Stimulated activated naive B cell treated with anti-CD40 and anti-IgM and Interleukin-4, amounts not matched to agents 10 μg/mL and 1 μg/mL and 100 μg/mL, for 72 hours (primary cell): ENCODE measurements around the gene FAM98C.
A peak's percentile ranks its signal among the peaks of the same experiment; 100 is the strongest.

ENCODE experiments used
- ATAC-seq, 2 donors: fragments of 150-1000 bp; cut with Tn5 transposase; replicated peaks; 2 replicates each; pipeline ENCODE4 v1.10.0; 2021; ENCODE audit warnings: moderate library complexity in 1 of 2
- DNase-seq: peaks from one replicate; pipeline ENCODE4 v3.0.0; 2021
- H3K27ac Mint-ChIP-seq: one replicate; pipeline ENCODE4 v1.8.0; 2022; ENCODE audit warnings: mild to moderate bottlenecking, mixed read lengths
- H3K27me3 Mint-ChIP-seq, 2 donors: one replicate each; pipeline ENCODE4 v1.8.0; 2022; ENCODE audit warnings: mixed read lengths in 2 of 2
- H3K36me3 Mint-ChIP-seq, 2 donors: one replicate each; pipeline ENCODE4 v1.8.0; 2022; ENCODE audit warnings: mixed read lengths in 2 of 2, mild to moderate bottlenecking in 1 of 2
- H3K4me1 Mint-ChIP-seq, 2 donors: one replicate each; pipeline ENCODE4 v1.8.0; 2022; ENCODE audit warnings: mixed read lengths in 2 of 2, mild to moderate bottlenecking in 1 of 2
- H3K4me3 Mint-ChIP-seq, 2 donors: one replicate each; pipeline ENCODE4 v1.8.0; 2022; ENCODE audit warnings: mild to moderate bottlenecking in 2 of 2, mixed read lengths in 2 of 2, moderate library complexity in 1 of 2
- H3K9me3 Mint-ChIP-seq, 2 donors: one replicate each; pipeline ENCODE4 v1.8.0; 2022; ENCODE audit warnings: mixed read lengths in 2 of 2, mild to moderate bottlenecking in 1 of 2

The FAM98C gene

DNA sequence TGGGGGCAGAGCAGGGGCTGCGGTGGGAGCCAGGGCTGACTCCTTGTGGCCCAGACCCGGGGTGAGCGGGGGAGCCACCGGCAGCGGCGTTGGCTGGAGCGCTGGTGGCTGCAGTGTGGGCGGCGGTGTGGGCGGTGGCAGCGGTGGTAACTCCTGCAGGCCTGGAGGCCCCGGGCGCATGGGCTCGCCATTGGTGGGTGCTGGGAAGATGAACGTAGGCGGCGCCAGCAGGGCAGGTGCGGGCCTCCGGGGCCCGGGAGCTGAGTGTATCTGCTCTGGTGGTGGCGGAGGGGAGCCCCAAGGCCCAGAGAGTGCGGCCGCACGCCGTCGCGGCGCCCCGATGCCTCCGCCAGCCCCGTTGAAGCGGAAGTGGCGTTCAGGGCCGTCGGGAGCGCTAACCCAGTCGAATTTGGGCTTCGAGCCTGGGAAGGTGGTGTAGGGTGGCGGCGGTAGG is 17.1 kb upstream of the FAM98C start:
- DNase-seq (no peak), ATAC-seq (no peak)
- Mint-ChIP-seq H3K4me1 (peaks cover 20 to 44% of the 10 kb centered on the region in 2 donors), H3K9me3 (no peaks in the 10 kb centered on the region), H3K36me3 (peaks cover 49 to 54% of the 10 kb centered on the region in 2 donors), H3K27me3 (peaks cover 28 to 30% of the 10 kb centered on the region in 2 donors), H3K4me3 (peak overlapping the region in 1 of 2 donors; percentile 68), H3K27ac (no peak overlapping the region)

DNA sequence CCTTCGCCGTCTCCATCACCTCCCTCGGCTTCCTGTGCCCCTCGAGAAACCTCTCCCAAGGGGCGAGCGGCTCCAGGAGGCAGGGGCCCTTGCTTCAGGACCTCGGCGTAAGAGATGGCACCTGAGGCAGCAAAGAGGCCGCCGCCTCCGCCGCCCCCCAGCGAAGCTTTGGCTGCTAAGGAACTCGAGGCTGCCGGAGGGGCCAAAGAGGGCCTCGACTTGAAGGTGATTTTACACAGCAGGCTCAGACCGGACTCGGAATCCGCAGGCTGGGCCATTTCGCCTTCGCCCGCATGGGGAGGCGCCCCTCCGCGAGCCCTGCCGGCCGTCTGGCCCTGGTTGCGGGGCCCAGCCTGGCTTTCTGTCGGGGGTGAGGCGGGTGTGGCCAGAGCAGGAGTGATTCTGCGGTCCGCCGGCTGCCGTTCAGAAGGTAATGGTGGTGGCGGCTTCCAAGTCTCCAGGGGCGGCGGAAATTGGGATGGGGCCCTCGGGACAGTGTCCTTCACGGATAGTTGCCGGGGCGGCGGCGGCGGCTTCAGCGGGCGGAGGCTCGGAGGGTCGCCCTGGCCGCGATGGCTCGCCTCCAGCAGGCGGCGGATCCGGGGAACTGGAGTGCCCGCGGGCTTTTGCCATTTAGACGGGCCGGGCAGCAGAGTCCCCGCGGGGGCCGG is 16.5 kb upstream of the FAM98C start:
- H3K9me3 Mint-ChIP-seq: no peaks in the 10 kb centered on the region
- H3K27me3 Mint-ChIP-seq: peaks cover 31 to 36% of the 10 kb centered on the region in 2 donors
- peaks cover 20 to 44% of the 10 kb centered on the region in 2 donors for H3K4me1 Mint-ChIP-seq
- no peak for ATAC-seq
- no peak for DNase-seq
- H3K27ac Mint-ChIP-seq: no peak overlapping the region
- peak overlapping the region in 1 of 2 donors; percentile 47 for H3K4me3 Mint-ChIP-seq
- H3K36me3 Mint-ChIP-seq: peaks cover 43 to 48% of the 10 kb centered on the region in 2 donors

DNA sequence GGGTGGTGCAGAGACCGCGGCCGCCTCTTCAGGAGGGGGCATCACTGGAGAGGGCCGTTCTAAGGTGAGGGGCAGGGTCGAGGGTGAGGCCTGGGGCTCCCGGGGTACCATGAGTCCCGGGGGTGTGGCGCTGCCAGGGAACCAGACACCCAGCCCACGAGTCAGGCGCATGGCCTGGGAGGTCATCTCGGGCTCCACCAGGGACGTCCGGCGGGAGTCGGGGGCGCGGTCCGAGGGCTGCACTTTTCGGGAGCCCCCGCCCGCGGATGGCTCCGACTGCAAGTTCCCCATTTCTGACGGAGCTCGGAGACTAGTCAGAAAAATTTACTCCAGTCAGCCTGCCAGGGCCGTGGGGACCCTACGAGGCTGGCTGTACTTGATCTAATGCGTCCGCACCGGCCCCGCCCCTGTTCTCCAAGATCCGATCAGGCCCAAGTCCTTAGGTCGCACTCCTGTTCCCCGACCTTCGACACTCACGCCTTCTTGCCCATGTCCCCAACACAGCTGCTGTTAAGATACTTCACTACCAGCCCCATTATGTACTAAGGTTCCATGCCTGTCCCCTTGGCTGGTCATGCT is 15.8 kb upstream of the FAM98C start:
- DNase-seq: no peak
- Mint-ChIP-seq H3K36me3 (peaks cover 37 to 42% of the 10 kb centered on the region in 2 donors), H3K4me1 (peaks cover 20 to 44% of the 10 kb centered on the region in 2 donors), H3K4me3 (peak overlapping the region; percentile 82 to 86), H3K27ac (peak overlapping the region; percentile 31), H3K27me3 (peaks cover 31 to 38% of the 10 kb centered on the region in 2 donors), H3K9me3 (no peaks in the 10 kb centered on the region)
- ATAC-seq: peak; percentile 32 to 38

GRCh38 chr19:38387550-38388348 is 15.1 kb upstream of the FAM98C start, which contains the start of gene GGN:
GGN (minus strand) TSS chr19:38388034; CDS start chr19:38387261, 773 bp downstream.
- ATAC-seq (peak; percentile 81 to 82), DNase-seq (peak; percentile 69)
- H3K4me1 Mint-ChIP-seq: peaks cover 20 to 44% of the 10 kb centered on the region in 2 donors
- peak within 1 kb of the TSS; percentile 77 for H3K27ac Mint-ChIP-seq
- H3K4me3 Mint-ChIP-seq: peak within 1 kb of the TSS; percentile 86 to 87
- no peaks in the 10 kb centered on the region for H3K9me3 Mint-ChIP-seq
- H3K36me3 Mint-ChIP-seq: peaks cover 30 to 35% of the 10 kb centered on the region in 2 donors
- peaks cover 31 to 38% of the 10 kb centered on the region in 2 donors for H3K27me3 Mint-ChIP-seq

DNA sequence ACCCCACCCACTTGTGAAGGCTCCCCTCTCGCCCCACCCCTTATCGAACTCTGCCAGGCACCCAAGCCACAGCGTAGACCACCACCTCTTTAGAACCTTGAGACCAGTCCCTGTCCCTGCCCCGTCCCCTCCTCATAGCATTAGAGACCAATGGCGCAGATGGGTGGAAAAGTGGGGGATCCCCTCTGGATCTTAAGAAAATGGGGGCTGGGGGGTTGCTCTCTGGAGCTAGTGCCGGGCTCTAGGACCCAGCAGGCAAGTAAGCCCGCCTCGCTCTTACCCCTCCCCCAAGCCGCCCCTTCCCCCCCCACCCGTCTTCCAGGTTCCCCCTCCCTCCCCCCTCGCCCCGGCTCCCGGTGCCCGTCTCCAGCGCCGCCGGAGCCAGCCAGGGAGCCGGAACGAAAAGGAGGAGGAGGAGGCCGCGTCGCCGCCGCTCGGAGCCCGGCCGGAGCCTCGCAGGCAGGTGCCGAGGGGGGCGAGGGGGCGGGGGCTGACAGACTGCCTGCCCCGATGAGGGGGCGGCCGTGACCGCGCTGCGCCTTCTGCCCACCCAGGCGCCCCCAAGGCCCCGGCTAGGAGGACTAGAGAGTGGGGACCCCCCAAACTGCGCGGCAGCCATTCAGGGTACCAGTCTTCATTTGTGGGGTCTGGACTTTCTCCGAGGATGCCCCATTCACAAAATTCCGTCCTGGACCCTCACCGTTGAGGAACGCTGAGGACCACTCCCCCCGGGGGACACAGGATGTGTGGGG is 14.4 kb upstream of the FAM98C start, which contains the start of gene SPRED3:
TSS of gene SPRED3 (plus strand) at position 349 of the 752 bp plus-strand sequence. CDS start 1,606 bp downstream, outside the sequence.
- ATAC-seq (peak; percentile 0), DNase-seq (no peak)
- Mint-ChIP-seq H3K27ac (peak within 1 kb of the TSS; percentile 77), H3K4me3 (peak within 1 kb of the TSS; percentile 86 to 87), H3K9me3 (no peaks in the 10 kb centered on the region), H3K4me1 (peaks cover 18 to 44% of the 10 kb centered on the region in 2 donors), H3K27me3 (peaks cover 32 to 38% of the 10 kb centered on the region in 2 donors), H3K36me3 (peaks cover 22 to 27% of the 10 kb centered on the region in 2 donors)

GRCh38 chr19:38389101-38389925 is 13.6 kb upstream of the FAM98C start:
- no peak for DNase-seq
- H3K36me3 Mint-ChIP-seq: peaks cover 15 to 19% of the 10 kb centered on the region in 2 donors
- peak overlapping the region in 1 of 2 donors; percentile 18 for H3K4me3 Mint-ChIP-seq
- H3K27me3 Mint-ChIP-seq: peaks cover 39 to 43% of the 10 kb centered on the region in 2 donors
- H3K9me3 Mint-ChIP-seq: no peaks in the 10 kb centered on the region
- peaks cover 20 to 47% of the 10 kb centered on the region in 2 donors for H3K4me1 Mint-ChIP-seq
- ATAC-seq: no peak
- no peak overlapping the region for H3K27ac Mint-ChIP-seq

GRCh38 chr19:38389957-38390924 is 12.7 kb upstream of the FAM98C start:
- Mint-ChIP-seq H3K27me3 (peaks cover 41 to 42% of the 10 kb centered on the region in 2 donors), H3K4me1 (peaks cover 15 to 47% of the 10 kb centered on the region in 2 donors), H3K4me3 (peak overlapping the region in 1 of 2 donors; percentile 7), H3K36me3 (peaks cover 5 to 10% of the 10 kb centered on the region in 2 donors), H3K27ac (no peak overlapping the region), H3K9me3 (no peaks in the 10 kb centered on the region)
- no peak for ATAC-seq
- DNase-seq: no peak

GRCh38 chr19:38391911-38392464 is 10.9 kb upstream of the FAM98C start:
- H3K27ac Mint-ChIP-seq: no peak overlapping the region

GRCh38 chr19:38392707-38393308 is 10.1 kb upstream of the FAM98C start:
- Mint-ChIP-seq H3K4me1 (peaks cover 9 to 32% of the 10 kb centered on the region in 2 donors), H3K36me3 (no peaks in the 10 kb centered on the region), H3K9me3 (no peaks in the 10 kb centered on the region), H3K4me3 (no peak overlapping the region), H3K27me3 (peaks cover 51 to 57% of the 10 kb centered on the region in 2 donors), H3K27ac (no peak overlapping the region)
- ATAC-seq (no peak), DNase-seq (no peak)

More at GRCh38 chr19:38391911-38392464, 10.9 kb upstream of the FAM98C start:
- peaks cover 49 to 50% of the 10 kb centered on the region in 2 donors for H3K27me3 Mint-ChIP-seq
- peaks cover 2 to 6% of the 10 kb centered on the region in 2 donors for H3K36me3 Mint-ChIP-seq
- H3K4me1 Mint-ChIP-seq: peaks cover 15 to 39% of the 10 kb centered on the region in 2 donors
- ATAC-seq (no peak), DNase-seq (no peak)
- no peak overlapping the region for H3K4me3 Mint-ChIP-seq
- H3K9me3 Mint-ChIP-seq: no peaks in the 10 kb centered on the region

GRCh38 chr19:38394488-38394887 is 8.4 kb upstream of the FAM98C start:
- Mint-ChIP-seq H3K4me3 (peak overlapping the region; percentile 75 to 81), H3K27ac (no peak overlapping the region), H3K9me3 (no peaks in the 10 kb centered on the region), H3K36me3 (no peaks in the 10 kb centered on the region), H3K4me1 (peaks cover 5 to 26% of the 10 kb centered on the region in 2 donors), H3K27me3 (peaks cover 48 to 65% of the 10 kb centered on the region in 2 donors)
- DNase-seq (peak; percentile 59), ATAC-seq (peak; percentile 71 to 76)

- Mint-ChIP-seq H3K36me3 (no peaks in the 10 kb centered on the region), H3K27me3 (peaks cover 48 to 68% of the 10 kb centered on the region in 2 donors), H3K4me3 (peak overlapping the region; percentile 75 to 81), H3K4me1 (peaks cover 2 to 21% of the 10 kb centered on the region in 2 donors), H3K9me3 (no peaks in the 10 kb centered on the region), H3K27ac (no peak overlapping the region)
- ATAC-seq (peak; percentile 76 to 82), DNase-seq (no peak)
Measured at GRCh38 chr19:38395381-38396114, 7.3 kb upstream of the FAM98C start.
